Esophagus squamous epithelium (tissue), 4 donors: ENCODE measurements around the gene OXTR.

ENCODE experiments used
- CTCF ChIP-seq, 6 experiments: fragments of 450-650 bp in 4 of 6; fragments of 200-600 bp in 2 of 6; sonication (generic) in 2 of 6; IDR thresholded peaks; one replicate each; pipeline ENCODE4 v1.5.1; 2016 to 2019; ENCODE audit warnings: antibody characterized with exemption in 6 of 6, mild to moderate bottlenecking in 4 of 6, moderate library complexity in 4 of 6
- POLR2A ChIP-seq, 4 donors: fragments of 450-650 bp; IDR thresholded peaks; one replicate each; pipeline ENCODE4 v1.6.1; 2017; ENCODE audit warnings: antibody characterized with exemption in 4 of 4, mild to moderate bottlenecking in 4 of 4, moderate library complexity in 3 of 4

DNA sequence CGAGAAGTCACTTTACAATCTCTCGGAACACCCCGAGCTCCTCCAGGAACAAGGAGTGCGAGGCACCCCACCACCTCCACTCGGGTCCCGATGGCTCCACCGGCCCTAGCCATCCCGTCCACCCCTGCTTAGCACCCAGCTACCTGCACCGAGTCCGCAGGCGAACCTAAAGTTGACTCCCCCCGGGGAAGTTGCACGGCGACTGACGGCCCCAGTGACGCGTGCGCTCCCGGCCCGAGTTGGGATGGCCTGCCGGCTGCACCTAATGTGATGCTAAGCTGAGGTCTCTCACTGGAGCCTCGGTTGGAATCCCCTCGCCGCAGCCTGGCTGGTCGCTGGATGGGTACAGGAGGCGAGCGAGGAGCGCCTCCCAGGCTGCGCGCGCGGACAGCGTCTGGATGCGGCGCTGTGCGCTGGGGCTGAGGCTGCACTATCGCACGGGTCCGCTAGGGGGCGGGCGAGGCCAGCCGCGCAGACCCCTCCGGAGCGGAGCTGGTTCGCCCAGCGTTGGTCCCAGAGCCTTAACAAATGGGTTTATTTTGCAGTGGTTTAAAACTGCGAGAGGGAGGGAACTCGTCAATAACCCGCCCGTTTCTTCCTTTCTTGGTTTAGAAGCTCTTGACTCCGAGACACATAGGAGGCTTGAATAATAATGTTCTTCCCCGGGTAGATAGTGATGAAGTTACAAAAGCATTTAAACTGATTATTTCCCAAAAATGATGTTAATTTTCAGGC, at the start of gene OXTR:
- peak; percentile 64 to 99 (median 94) for TF ChIP-seq CTCF (IDR thresholded peaks at IDR 0.05)
- no peak for TF ChIP-seq POLR2A (IDR thresholded peaks at IDR 0.05)
